ENCODE results near the gene INPP5F.

Gene INPP5F, protein sequence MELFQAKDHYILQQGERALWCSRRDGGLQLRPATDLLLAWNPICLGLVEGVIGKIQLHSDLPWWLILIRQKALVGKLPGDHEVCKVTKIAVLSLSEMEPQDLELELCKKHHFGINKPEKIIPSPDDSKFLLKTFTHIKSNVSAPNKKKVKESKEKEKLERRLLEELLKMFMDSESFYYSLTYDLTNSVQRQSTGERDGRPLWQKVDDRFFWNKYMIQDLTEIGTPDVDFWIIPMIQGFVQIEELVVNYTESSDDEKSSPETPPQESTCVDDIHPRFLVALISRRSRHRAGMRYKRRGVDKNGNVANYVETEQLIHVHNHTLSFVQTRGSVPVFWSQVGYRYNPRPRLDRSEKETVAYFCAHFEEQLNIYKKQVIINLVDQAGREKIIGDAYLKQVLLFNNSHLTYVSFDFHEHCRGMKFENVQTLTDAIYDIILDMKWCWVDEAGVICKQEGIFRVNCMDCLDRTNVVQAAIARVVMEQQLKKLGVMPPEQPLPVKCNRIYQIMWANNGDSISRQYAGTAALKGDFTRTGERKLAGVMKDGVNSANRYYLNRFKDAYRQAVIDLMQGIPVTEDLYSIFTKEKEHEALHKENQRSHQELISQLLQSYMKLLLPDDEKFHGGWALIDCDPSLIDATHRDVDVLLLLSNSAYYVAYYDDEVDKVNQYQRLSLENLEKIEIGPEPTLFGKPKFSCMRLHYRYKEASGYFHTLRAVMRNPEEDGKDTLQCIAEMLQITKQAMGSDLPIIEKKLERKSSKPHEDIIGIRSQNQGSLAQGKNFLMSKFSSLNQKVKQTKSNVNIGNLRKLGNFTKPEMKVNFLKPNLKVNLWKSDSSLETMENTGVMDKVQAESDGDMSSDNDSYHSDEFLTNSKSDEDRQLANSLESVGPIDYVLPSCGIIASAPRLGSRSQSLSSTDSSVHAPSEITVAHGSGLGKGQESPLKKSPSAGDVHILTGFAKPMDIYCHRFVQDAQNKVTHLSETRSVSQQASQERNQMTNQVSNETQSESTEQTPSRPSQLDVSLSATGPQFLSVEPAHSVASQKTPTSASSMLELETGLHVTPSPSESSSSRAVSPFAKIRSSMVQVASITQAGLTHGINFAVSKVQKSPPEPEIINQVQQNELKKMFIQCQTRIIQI

DNA sequence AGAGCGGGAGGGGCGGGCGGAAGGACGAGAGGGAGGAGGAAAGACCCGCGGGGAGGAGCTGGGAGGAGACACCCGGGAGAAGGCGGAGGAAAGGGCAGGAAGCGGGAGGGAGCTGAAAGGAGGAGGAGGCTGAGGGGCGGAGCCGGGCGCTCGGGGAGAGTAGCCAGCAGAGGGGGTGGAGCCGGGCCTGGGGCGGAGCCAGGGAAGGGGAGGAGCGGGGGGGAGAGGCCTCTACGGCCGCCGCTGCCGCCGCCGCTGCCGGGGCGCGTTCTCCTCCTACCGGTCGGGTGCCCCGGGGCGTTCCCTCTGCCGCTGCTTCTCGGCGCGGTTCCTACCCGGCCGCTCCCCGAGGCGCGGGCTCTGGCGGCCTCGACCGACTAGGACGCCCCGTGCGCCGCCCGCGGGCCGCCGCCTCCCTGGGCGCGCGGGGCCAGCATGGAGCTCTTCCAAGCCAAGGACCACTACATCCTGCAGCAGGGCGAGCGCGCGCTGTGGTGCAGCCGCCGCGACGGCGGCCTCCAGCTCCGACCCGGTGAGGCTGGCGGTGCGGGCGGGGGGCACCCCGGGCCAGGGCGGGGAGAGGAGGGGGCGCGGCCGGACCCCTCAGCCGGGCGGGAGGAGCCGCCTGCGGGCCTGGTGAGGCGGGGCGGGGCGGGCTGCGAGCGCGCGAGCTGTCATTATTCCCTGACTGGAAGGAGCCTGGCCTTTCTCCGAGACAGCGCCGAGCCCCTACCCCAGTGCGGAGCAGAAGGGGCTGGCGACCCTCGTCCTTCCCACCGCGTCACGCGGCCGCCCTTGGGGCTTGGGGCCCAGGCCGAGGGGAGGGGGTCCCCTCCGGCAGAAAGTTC, at the start of gene INPP5F:
INPP5F (plus strand) TSS at position 223 of the 848 bp plus-strand sequence; CDS start at position 436, 213 bp downstream.
- TF ChIP-seq ZNF274 (IDR thresholded peaks at IDR 0.05; ENCODE audit: low read depth, low read length) = no peak

DNA sequence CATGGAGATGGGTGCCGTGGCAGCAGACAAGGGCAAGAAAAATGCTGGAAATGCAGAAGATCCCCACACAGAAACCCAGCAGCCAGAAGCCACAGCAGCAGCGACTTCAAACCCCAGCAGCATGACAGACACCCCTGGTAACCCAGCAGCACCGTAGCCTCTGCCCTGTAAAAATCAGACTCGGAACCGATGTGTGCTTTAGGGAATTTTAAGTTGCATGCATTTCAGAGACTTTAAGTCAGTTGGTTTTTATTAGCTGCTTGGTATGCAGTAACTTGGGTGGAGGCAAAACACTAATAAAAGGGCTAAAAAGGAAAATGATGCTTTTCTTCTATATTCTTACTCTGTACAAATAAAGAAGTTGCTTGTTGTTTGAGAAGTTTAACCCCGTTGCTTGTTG, 48.7 kb upstream of the INPP5F start:
- H3K4me3 ChIP-seq (ENCODE audit: low read length) = no peak overlapping the region
- TF ChIP-seq ZNF274 (IDR thresholded peaks at IDR 0.05; ENCODE audit: low read depth, low read length) = no peak

More for the DNA sequence above, at the start of gene INPP5F:
- H3K4me3 ChIP-seq (ENCODE audit: low read length) = peak within 1 kb of the TSS; percentile 67

DNA sequence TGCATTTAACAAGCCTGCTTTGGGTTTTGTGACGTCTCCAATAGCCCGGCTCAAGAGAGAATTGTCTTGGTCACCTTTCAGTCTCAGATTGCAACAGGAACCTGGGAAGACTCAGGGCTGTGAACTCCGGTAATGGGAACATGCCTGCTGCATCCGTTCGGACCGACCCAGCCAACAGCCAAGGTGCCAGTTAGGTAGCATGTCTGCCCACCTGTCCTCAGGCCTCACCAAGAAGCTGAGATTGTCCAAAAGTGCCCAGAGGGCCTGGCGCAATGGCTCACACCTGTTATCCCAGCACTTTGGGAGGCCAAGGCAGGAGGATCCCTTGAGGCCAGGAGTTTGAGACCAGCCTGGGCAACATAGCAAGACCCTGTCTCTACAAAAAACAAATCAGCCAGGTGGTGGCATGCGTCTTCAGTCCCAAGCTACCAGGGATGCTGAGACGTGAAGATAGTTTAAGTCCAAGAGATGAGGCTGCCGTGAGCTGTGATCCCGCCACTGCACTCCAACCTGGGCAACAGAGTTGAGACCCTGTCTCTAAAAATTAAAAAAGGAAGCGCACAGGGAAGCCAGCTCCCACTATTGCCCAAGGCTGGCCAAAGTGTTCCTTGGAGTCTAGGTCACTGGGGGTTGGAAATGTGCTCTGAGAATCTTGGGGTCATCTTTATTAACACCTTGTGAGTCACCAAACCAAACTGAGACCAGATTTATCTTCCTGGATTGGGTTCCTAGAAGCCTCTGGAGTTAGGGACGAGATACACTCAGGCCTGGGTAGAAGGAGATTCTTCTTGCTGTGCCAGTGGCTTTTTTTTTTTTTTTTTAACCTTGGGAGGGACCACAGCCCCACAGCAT, 47.7 kb upstream of the INPP5F start:
- H3K4me3 ChIP-seq (ENCODE audit: low read length) = no peak overlapping the region
- TF ChIP-seq ZNF274 (IDR thresholded peaks at IDR 0.05; ENCODE audit: low read depth, low read length) = no peak

DNA sequence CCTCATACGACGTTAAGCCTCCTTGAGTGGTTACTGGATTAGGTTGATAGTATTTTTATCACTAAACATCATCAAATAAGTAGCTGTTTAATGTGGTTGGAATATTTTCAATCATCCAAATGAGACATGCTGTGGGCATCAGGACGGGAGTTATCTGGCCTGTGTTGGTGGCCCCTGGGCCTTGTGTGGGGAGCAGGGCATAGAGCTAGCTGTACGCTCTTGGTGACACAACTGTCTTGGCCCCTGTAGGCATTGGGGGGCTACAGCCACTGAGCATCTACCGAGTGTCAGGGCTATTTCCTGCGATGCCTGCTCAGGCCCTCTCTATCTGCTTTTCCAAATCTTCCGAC, 46.4 kb upstream of the INPP5F start:
- TF ChIP-seq ZNF274 (IDR thresholded peaks at IDR 0.05; ENCODE audit: low read depth, low read length) = no peak
- H3K4me3 ChIP-seq (ENCODE audit: low read length) = no peak overlapping the region

DNA sequence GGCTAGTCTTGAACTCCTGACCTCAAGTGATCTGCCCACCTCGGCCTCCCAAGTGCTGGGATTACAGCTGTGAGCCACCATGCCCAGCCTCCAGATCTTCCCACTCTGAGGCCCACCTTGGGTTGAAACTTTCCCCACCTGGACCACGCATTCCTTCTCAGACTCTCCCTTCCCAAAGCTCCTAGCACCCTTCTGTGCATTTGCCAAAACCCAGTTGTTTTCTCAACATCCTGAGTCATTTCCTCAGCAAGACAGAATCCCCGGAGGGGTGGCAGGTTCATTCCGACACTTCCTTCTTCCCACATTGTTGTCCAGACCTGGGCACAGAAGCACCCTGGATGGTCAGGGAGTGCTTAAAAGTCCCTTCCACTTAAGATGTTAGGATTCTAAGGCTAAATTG, 45.8 kb upstream of the INPP5F start:
- TF ChIP-seq ZNF274 (IDR thresholded peaks at IDR 0.05; ENCODE audit: low read depth, low read length) = no peak
- H3K4me3 ChIP-seq (ENCODE audit: low read length) = no peak overlapping the region

DNA sequence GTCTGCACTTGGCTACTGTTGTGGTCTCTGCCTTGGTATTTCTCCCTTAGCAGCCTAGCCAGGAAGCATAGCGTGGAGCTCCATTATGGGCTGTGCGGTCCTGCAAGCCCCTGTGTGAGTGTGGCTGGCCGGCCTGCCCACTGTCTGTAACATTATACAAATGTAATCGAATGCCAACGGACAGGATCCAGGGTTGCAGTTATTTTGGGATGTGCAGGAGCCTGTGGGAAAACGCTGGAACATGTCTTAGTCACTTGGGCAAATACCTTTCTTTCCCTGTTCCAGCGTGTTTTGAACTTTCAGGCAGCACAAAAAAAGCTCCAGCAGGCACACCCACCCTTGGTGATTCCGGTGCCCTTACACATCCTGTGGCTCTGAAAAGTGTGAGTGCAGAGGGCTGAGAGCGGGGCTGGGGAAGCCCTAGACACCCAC, 45.2 kb upstream of the INPP5F start:
- no peak overlapping the region for H3K4me3 ChIP-seq (ENCODE audit: low read length)
- no peak for TF ChIP-seq ZNF274 (IDR thresholded peaks at IDR 0.05; ENCODE audit: low read depth, low read length)

DNA sequence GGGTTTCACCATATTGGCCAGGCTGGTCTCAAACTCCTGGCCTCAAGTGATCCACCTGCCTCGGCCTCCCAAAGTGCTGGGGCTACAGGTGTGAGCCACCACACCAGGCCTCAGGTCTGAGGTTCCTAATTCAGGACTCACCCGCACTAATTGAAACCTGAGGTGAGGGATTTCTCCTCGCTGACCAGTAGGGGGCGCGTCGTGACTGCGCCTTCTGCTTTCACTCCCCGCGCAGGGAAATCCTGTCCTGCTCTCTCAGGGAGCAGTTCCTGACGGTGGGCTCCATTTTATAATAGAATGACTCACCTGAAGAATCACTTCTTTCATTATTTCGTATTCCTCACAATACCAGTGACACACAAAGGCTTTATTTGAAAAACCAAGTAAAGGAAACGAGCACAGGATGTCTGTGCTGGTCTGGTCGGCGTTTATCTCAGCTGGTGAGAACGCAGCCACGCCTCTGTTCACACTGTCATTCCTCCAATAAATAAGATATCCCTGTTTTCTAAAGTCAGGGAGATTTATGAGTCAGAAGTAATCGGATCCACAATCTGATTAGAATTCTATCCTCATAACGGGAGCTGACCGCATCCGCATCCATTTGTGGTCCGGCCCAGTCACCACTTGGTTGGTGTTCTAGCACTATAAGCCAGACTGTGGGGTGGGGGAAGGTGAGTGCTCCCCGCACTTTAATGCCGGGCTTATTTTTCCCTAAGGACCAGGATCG, 39.2 kb upstream of the INPP5F start:
- no peak overlapping the region for H3K4me3 ChIP-seq (ENCODE audit: low read length)
- TF ChIP-seq ZNF274 (IDR thresholded peaks at IDR 0.05; ENCODE audit: low read depth, low read length) = no peak

DNA sequence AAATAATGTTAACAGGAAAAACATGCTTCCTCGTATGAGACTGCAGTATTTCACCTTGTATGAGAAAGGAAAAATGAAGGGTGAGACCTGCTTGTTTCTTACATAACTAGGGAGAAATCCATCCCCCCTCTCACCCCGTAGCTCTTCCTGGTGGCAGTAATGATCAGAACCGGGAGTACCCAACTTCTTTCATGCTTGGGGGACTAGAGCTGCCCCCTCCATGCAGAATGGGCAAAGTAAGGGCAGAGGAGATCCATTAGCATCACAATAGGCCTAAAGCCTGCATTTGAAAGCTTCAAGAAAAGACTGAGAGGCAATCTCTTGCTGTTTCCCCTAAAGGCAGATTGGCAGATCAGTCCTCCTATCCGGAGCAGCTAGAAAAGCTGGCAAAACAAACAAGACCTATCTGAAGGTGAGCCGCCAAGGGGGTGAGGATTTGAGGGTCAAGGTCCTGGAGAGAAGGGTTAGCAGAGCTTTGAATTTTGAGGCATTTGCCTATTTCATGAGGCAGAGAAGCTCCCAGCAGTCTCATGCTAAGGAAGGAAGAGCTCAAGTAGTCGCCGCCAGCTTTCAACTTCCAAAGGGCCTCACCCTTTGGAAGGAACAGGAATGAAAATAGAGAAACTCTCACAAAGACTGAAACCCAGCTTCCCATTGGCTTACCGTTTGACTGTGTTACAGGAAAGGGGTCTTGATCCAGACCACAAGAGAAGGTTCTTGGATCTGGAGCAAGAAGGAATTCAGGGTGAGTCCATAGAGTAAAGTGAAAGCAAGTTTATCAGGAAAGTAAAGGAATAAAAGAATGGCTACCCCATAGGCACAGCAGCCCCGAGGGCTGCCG, 38.4 kb upstream of the INPP5F start:
- no peak overlapping the region for H3K4me3 ChIP-seq (ENCODE audit: low read length)
- no peak for TF ChIP-seq ZNF274 (IDR thresholded peaks at IDR 0.05; ENCODE audit: low read depth, low read length)

DNA sequence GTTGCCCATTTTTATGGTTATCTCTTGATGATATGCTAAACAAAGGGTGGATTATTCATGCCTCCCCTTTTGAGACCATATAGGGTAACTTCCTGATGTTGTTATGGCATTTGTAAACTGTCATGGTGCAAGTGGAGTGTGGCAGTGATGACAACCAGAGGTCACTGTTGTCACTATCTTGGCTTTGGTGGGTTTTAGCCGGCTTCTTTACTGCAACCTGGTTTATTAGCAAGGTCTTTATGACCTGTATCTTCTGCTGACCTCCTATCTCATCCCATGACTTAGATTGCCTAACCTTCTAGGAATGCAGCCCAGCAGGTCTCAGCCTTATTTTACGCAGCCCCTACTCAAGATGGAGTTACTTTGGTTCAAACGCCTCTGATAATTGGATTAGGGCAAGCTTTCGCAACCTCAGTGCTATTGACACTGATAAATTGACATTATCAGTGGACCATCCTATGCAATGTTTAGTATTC, 37.8 kb upstream of the INPP5F start:
- no peak for TF ChIP-seq ZNF274 (IDR thresholded peaks at IDR 0.05; ENCODE audit: low read depth, low read length)
- no peak overlapping the region for H3K4me3 ChIP-seq (ENCODE audit: low read length)

DNA sequence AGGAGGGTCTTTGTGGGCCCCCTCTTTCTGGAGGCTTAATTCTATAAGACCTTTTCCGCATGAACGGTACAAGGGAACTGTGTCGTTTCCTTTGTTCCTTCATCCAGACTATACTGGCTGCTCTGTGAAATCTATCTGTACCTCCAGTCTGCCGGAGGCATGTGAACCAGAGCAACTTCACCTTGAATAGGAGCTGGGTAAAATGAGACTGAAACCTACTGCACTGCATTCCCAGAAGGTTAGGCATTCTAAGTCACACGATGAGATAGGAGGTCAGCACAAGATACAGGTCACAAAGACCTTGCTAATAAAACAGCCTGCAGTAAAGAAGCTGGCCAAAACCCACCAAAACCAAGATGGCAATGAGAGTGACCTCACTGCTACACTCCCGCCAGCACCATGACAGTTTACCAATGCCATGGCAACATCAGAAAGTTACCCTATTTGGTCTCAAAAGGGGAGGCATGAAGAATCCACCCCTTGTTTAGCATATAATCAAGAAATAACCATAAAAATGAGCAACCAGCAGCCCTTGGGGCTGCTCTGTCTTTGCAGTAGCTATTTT, 36.8 kb upstream of the INPP5F start:
- TF ChIP-seq ZNF274 (IDR thresholded peaks at IDR 0.05; ENCODE audit: low read depth, low read length) = no peak
- H3K4me3 ChIP-seq (ENCODE audit: low read length) = no peak overlapping the region

DNA sequence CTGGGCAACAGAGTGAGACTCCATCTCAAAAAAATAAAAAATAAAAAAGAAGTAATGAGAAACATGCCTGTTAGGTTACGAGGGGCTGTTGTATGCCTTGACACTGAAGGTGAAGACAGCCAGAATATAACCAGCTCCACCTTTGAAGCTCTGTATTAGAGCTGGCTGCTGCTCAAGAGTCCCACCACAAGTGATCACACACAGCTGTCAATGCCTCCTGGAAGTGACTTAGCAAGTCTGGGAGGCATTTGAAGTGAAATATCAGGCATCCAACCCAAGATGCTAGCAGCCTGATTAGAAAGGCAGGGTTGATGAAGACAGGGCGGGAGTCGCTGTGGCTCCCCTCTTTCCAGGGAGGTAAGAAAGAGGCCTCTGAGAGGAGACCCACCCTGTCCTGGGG, 34.1 kb upstream of the INPP5F start:
- H3K4me3 ChIP-seq (ENCODE audit: low read length) = no peak overlapping the region
- no peak for TF ChIP-seq ZNF274 (IDR thresholded peaks at IDR 0.05; ENCODE audit: low read depth, low read length)
